HG03442 (cell line): Measurements from ENCODE around the gene CENPA.

Experiments used
- ATAC-seq: cut with Tn5 transposase; IDR thresholded peaks from one replicate; pipeline ENCODE4 v1.9.1; 2021; ENCODE audit warnings: mild to moderate bottlenecking, moderate library complexity; ENCODE audit not compliant: unreplicated experiment

Gene CENPA

DNA sequence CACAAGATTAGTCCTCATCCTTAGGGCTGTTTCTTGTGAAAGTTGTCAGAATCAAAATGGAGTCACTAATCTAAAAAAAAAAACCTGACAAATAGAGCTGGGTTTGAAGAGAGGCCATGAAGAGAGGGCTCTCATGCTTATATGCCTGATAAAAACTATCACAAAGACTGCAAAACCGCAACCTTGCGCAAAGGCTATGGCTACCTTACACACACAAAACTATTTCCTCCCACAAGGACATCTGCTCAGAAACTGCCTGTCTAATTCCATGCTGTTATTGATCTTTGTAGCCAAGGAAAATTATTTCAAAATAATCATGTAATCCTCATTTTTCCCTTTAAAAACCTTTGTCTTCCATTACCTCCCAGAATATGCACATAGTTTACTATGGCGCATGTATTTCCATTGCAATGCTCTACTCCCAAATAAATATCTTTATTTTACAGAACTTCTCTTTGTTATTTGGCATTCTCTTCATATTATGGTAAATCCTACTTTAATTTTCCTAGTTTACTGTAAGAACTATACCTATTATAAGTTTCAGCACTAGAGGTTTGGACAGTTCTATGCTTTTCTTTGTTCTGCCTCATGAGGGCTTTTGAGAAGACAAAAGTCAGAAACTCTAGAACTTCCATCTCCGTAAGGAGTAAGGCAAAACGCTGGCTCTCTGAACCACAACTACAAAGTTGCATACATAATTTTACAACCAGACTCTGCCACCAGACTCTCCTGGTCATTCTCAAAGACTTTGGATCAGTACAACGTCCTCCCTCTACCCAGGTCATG lies 52.5 kb downstream of the CENPA start:
- no peak for ATAC-seq

DNA sequence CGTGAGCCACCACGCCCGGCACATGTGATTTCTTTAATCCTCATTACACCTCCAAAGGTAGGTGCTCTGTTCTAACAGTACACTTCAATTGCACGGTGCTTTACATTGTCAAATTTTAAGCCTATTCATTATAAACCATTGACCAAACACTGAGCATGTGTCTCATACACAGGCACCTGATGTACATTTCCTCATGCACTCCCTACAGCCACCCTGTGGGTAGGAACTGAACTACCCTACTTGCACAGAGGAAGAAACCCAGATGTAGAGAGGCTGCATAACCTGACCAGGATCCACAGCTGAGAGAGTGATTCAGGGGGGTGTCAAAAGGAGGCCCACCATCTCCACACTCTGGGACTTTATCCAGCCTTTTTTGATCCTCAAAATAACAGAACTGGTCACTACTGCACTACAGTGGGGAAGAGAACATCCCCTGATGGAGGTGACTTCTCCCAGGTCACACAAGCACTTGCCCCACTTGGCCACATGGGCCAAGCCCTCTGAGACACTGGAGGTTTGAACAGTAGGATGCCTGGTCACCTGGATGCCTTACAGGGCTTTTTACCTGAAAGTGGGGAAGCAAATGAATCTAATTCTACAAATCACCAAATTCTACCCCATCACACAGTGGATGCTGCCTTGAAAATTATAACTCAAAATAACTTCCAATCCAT lies 55.2 kb downstream of the CENPA start:
- ATAC-seq = no peak

DNA sequence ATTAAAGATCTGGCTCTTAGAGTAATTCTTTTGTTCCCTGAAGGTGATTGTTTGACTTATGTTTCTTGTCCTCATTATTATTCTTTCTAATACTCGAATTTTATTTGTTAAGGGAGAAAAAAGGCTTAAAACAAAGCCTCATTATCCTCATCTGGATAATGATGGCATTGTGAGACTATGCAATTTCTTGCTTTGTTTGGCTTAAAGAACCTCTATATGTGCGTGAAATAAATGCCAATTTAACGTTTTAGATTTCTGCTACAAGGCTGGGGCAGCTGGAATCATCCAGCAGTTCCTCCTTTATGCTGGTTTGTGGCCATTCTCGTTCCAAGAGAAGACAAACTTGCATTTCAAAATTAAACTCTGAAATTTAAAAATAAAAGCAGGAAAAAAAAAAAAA lies 57.2 kb downstream of the CENPA start:
- ATAC-seq = no peak
